ENCODE measurements around the gene TEDC2. TPM values are rescaled to one million over a fixed set of nuclear protein-coding genes. Genes with fewer than 3 reads are reported as not detected.

Gene TEDC2
- total and polyA plus RNA-seq, 10 of the 15 experiments (the other 5 are each of a cell fraction or from before 2014, with no cell fraction given), result 0.23 to 47.9 (median 19.1) TPM

GRCh38 chr16:2474877-2475412 lies 15.0 kb downstream of the TEDC2 start, which contains the start of gene TBC1D24 (continued):
- TF ChIP-seq, protein P1, sequence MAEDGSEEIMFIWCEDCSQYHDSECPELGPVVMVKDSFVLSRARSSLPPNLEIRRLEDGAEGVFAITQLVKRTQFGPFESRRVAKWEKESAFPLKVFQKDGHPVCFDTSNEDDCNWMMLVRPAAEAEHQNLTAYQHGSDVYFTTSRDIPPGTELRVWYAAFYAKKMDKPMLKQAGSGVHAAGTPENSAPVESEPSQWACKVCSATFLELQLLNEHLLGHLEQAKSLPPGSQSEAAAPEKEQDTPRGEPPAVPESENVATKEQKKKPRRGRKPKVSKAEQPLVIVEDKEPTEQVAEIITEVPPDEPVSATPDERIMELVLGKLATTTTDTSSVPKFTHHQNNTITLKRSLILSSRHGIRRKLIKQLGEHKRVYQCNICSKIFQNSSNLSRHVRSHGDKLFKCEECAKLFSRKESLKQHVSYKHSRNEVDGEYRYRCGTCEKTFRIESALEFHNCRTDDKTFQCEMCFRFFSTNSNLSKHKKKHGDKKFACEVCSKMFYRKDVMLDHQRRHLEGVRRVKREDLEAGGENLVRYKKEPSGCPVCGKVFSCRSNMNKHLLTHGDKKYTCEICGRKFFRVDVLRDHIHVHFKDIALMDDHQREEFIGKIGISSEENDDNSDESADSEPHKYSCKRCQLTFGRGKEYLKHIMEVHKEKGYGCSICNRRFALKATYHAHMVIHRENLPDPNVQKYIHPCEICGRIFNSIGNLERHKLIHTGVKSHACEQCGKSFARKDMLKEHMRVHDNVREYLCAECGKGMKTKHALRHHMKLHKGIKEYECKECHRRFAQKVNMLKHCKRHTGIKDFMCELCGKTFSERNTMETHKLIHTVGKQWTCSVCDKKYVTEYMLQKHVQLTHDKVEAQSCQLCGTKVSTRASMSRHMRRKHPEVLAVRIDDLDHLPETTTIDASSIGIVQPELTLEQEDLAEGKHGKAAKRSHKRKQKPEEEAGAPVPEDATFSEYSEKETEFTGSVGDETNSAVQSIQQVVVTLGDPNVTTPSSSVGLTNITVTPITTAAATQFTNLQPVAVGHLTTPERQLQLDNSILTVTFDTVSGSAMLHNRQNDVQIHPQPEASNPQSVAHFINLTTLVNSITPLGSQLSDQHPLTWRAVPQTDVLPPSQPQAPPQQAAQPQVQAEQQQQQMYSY (CRISPR knock-in tag; IDR thresholded peaks at IDR 0.05), result no peak
- TF ChIP-seq, protein P2, sequence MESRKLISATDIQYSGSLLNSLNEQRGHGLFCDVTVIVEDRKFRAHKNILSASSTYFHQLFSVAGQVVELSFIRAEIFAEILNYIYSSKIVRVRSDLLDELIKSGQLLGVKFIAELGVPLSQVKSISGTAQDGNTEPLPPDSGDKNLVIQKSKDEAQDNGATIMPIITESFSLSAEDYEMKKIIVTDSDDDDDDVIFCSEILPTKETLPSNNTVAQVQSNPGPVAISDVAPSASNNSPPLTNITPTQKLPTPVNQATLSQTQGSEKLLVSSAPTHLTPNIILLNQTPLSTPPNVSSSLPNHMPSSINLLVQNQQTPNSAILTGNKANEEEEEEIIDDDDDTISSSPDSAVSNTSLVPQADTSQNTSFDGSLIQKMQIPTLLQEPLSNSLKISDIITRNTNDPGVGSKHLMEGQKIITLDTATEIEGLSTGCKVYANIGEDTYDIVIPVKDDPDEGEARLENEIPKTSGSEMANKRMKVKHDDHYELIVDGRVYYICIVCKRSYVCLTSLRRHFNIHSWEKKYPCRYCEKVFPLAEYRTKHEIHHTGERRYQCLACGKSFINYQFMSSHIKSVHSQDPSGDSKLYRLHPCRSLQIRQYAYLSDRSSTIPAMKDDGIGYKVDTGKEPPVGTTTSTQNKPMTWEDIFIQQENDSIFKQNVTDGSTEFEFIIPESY (IDR thresholded peaks at IDR 0.05), result no peak
- 0 out of 2 replicates have a peak, but pooled peaks have one; percentile 10 for TF ChIP-seq SIN3A (IDR thresholded peaks at IDR 0.05; ENCODE audit: low read depth, low read length)
- TF ChIP-seq SIX5 (IDR thresholded peaks at IDR 0.05; ENCODE audit: low read depth, low read length, severe bottlenecking), result no peak
- TF ChIP-seq, protein P3, sequence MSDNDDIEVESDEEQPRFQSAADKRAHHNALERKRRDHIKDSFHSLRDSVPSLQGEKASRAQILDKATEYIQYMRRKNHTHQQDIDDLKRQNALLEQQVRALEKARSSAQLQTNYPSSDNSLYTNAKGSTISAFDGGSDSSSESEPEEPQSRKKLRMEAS (IDR thresholded peaks at IDR 0.05; ENCODE audit: low read depth, low read length), result peak; percentile 38; the same call in 1 of the 2 replicates
- TF ChIP-seq, protein P4, sequence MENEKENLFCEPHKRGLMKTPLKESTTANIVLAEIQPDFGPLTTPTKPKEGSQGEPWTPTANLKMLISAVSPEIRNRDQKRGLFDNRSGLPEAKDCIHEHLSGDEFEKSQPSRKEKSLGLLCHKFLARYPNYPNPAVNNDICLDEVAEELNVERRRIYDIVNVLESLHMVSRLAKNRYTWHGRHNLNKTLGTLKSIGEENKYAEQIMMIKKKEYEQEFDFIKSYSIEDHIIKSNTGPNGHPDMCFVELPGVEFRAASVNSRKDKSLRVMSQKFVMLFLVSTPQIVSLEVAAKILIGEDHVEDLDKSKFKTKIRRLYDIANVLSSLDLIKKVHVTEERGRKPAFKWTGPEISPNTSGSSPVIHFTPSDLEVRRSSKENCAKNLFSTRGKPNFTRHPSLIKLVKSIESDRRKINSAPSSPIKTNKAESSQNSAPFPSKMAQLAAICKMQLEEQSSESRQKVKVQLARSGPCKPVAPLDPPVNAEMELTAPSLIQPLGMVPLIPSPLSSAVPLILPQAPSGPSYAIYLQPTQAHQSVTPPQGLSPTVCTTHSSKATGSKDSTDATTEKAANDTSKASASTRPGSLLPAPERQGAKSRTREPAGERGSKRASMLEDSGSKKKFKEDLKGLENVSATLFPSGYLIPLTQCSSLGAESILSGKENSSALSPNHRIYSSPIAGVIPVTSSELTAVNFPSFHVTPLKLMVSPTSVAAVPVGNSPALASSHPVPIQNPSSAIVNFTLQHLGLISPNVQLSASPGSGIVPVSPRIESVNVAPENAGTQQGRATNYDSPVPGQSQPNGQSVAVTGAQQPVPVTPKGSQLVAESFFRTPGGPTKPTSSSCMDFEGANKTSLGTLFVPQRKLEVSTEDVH (IDR thresholded peaks at IDR 0.05; ENCODE audit: low read depth, partially characterized antibody), result no peak
- TF ChIP-seq, protein P5, sequence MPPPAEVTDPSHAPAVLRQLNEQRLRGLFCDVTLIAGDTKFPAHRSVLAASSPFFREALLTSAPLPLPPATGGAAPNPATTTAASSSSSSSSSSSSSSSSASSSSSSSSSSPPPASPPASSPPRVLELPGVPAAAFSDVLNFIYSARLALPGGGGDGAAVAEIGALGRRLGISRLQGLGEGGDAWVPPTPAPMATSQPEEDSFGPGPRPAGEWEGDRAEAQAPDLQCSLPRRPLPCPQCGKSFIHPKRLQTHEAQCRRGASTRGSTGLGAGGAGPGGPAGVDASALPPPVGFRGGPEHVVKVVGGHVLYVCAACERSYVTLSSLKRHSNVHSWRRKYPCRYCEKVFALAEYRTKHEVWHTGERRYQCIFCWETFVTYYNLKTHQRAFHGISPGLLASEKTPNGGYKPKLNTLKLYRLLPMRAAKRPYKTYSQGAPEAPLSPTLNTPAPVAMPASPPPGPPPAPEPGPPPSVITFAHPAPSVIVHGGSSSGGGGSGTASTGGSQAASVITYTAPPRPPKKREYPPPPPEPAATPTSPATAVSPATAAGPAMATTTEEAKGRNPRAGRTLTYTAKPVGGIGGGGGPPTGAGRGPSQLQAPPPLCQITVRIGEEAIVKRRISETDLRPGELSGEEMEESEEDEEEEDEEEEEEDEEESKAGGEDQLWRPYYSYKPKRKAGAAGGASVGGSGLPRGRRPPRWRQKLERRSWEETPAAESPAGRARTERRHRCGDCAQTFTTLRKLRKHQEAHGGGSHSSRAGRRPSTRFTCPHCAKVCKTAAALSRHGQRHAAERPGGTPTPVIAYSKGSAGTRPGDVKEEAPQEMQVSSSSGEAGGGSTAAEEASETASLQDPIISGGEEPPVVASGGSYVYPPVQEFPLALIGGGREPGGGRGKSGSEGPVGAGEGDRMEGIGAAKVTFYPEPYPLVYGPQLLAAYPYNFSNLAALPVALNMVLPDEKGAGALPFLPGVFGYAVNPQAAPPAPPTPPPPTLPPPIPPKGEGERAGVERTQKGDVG (CRISPR knock-in tag; IDR thresholded peaks at IDR 0.05), result no peak
- TF ChIP-seq YBX1 (IDR thresholded peaks at IDR 0.05), result no peak
- no peak for TF ChIP-seq KDM1A (IDR thresholded peaks at IDR 0.05; ENCODE audit: borderline replicate concordance)
- TF ChIP-seq IRF4 (IDR thresholded peaks at IDR 0.05; ENCODE audit: low read depth, low read length), result no peak
- TF ChIP-seq, protein P6, sequence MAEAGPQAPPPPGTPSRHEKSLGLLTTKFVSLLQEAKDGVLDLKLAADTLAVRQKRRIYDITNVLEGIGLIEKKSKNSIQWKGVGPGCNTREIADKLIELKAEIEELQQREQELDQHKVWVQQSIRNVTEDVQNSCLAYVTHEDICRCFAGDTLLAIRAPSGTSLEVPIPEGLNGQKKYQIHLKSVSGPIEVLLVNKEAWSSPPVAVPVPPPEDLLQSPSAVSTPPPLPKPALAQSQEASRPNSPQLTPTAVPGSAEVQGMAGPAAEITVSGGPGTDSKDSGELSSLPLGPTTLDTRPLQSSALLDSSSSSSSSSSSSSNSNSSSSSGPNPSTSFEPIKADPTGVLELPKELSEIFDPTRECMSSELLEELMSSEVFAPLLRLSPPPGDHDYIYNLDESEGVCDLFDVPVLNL (IDR thresholded peaks at IDR 0.05; ENCODE audit: low read depth, low read length), result no peak
- TF ChIP-seq ATF2 (IDR thresholded peaks at IDR 0.05; ENCODE audit: low read length), result no peak
- TF ChIP-seq STAT3 (IDR thresholded peaks at IDR 0.05; ENCODE audit: low read depth, low read length), result no peak
- TF ChIP-seq IKZF2 (IDR thresholded peaks at IDR 0.05), result no peak
- peak; percentile 13; the same call in 1 of the 3 replicates for TF ChIP-seq POU2F2 (IDR thresholded peaks at IDR 0.05; ENCODE audit: borderline replicate concordance, low read depth, low read length)

Measured in GM12878 (cell line).